ENCODE measurements around the gene ZNF267. TPM values are rescaled to one million over a fixed set of nuclear protein-coding genes. Genes with fewer than 3 reads are reported as not detected.

Gene ZNF267
- total RNA-seq, 1 experiment from 2014 or later, result 15.9 TPM

GRCh38 chr16:31880322-31880979, 6.8 kb downstream of the ZNF267 start:
- intact Hi-C loops (cut with micrococcal nuclease), result loop anchor here (5.0 kb wide), 1 partner anchor 52 kb away; no protein-coding TSS in a partner anchor
- Histone ChIP-seq H3K9ac (ENCODE audit: low read length) (no peak overlapping the region), H3K27me3 (ENCODE audit: insufficient read depth, low read length) (no peaks in the 10 kb centered on the region), H3K9me3 (ENCODE audit: control insufficient read depth in 1 of 2, insufficient read depth in 1 of 2, low read depth in 1 of 2, low read length in 2 of 2) (peaks cover 0 to 9% of the 10 kb centered on the region in 2 experiments; a peak in 1 of 4 replicates), H4K20me1 (ENCODE audit: insufficient read depth) (no peaks in the 10 kb centered on the region), H3K4me2 (ENCODE audit: low read length) (peak overlapping the region; percentile 6), H3K4me3 (replicated peaks in 1 of 2; ENCODE audit: low read depth in 1 of 2, low read length in 2 of 2) (no peak overlapping the region), H3K36me3 (ENCODE audit: control insufficient read depth in 1 of 2, insufficient read depth in 2 of 2, low read length in 2 of 2) (peaks cover 12 to 55% of the 10 kb centered on the region in 2 experiments), H3K4me1 (ENCODE audit: control insufficient read depth in 1 of 2, insufficient read depth in 2 of 2, low read length in 2 of 2) (peaks cover 0 to 31% of the 10 kb centered on the region in 2 experiments; a peak in 2 of 4 replicates), H2AFZ (ENCODE audit: low read depth, low read length, poor library complexity, severe bottlenecking) (no peak overlapping the region), H3K9me2 (ENCODE audit: insufficient read depth) (no peaks in the 10 kb centered on the region), H3K27ac (ENCODE audit: low read depth, low read length) (no peak overlapping the region), H3K79me2 (ENCODE audit: insufficient read depth, low read length) (peaks cover 100% of the 10 kb centered on the region)
- TF ChIP-seq EZH2phosphoT487 (IDR thresholded peaks at IDR 0.05; ENCODE audit: borderline replicate concordance), result no peak
- TF ChIP-seq, protein P1, sequence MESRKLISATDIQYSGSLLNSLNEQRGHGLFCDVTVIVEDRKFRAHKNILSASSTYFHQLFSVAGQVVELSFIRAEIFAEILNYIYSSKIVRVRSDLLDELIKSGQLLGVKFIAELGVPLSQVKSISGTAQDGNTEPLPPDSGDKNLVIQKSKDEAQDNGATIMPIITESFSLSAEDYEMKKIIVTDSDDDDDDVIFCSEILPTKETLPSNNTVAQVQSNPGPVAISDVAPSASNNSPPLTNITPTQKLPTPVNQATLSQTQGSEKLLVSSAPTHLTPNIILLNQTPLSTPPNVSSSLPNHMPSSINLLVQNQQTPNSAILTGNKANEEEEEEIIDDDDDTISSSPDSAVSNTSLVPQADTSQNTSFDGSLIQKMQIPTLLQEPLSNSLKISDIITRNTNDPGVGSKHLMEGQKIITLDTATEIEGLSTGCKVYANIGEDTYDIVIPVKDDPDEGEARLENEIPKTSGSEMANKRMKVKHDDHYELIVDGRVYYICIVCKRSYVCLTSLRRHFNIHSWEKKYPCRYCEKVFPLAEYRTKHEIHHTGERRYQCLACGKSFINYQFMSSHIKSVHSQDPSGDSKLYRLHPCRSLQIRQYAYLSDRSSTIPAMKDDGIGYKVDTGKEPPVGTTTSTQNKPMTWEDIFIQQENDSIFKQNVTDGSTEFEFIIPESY (IDR thresholded peaks at IDR 0.05; ENCODE audit: extremely low read depth, insufficient replicate concordance, low read length), result no peak
- no peak for TF ChIP-seq ATF3 (IDR thresholded peaks at IDR 0.05)
- no peak for TF ChIP-seq ZFX (IDR thresholded peaks at IDR 0.05)
- no peak for TF ChIP-seq YY1 (IDR thresholded peaks at IDR 0.05; ENCODE audit: extremely low read depth, insufficient replicate concordance, low read depth, low read length)
- TF ChIP-seq TCF7L2 (IDR thresholded peaks at IDR 0.05; ENCODE audit: borderline replicate concordance, extremely low read depth, insufficient read depth, insufficient read length), result no peak
- TF ChIP-seq CBX3 (IDR thresholded peaks at IDR 0.05; ENCODE audit: low read depth), result no peak
- TF ChIP-seq JUND (IDR thresholded peaks at IDR 0.05), result peak; percentile 35; the same call in 1 of the 2 replicates
- TF ChIP-seq CTCF (IDR thresholded peaks at IDR 0.05 in 2 of 3, conservative IDR thresholded peaks at IDR 0.05 in 1 of 3; ENCODE audit: borderline replicate concordance in 1 of 3, insufficient read depth in 1 of 3, low read depth in 2 of 3, low read length in 2 of 3), result no peak
- no peak for TF ChIP-seq RAD21 (IDR thresholded peaks at IDR 0.05; ENCODE audit: low read depth)
- TF ChIP-seq SRF (IDR thresholded peaks at IDR 0.05; ENCODE audit: low read depth), result peak; percentile 77
- no peak for TF ChIP-seq POLR2AphosphoS5 (IDR thresholded peaks at IDR 0.05; ENCODE audit: low read depth, low read length)
- no peak for TF ChIP-seq CEBPB (IDR thresholded peaks at IDR 0.05; ENCODE audit: low read depth)
- no peak for TF ChIP-seq EGR1 (IDR thresholded peaks at IDR 0.05; ENCODE audit: low read depth)
- TF ChIP-seq FOSL1 (IDR thresholded peaks at IDR 0.05; ENCODE audit: low read depth), result 0 out of 2 replicates have a peak, but pooled peaks have one; percentile 24
- no peak for TF ChIP-seq SP1 (IDR thresholded peaks at IDR 0.05; ENCODE audit: low read depth)
- no peak for TF ChIP-seq SIN3A (IDR thresholded peaks at IDR 0.05; ENCODE audit: low read depth)
- ATAC-seq (peak; percentile 63), DNase-seq (ENCODE audit: low read depth, low spot score) (no peak)
- BruUV-seq (replicated peaks), result no TSS peak
- ChIA-PET POLR2A (no interaction called here), RAD21 (ENCODE audit: low non-redundant PET in 1 of 2, low total read pairs in 2 of 2, uncharacterized antibody in 2 of 2, unreplicated experiment in 2 of 2) (no interaction called here), CTCF (no interaction called here)

All from HCT116 (cell line).